Bladder microvascular endothelial cell (primary cell): ENCODE results near the gene GAGE12D. TPM values are rescaled to one million over a fixed set of nuclear protein-coding genes. Genes with fewer than 3 reads are reported as not detected.

ENCODE experiments used
- total RNA-seq: library from RNA; depleted of rRNA; stranded (reverse); fragments of >200 nt; gene quantifications from 2 replicates; pipeline ENCODE4 v1.2.3, GENCODE V29; 2014

The GAGE12D gene, protein sequence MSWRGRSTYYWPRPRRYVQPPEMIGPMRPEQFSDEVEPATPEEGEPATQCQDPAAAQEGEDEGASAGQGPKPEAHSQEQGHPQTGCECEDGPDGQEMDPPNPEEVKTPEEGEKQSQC
- total RNA-seq, result not detected in 2 replicates

DNA sequence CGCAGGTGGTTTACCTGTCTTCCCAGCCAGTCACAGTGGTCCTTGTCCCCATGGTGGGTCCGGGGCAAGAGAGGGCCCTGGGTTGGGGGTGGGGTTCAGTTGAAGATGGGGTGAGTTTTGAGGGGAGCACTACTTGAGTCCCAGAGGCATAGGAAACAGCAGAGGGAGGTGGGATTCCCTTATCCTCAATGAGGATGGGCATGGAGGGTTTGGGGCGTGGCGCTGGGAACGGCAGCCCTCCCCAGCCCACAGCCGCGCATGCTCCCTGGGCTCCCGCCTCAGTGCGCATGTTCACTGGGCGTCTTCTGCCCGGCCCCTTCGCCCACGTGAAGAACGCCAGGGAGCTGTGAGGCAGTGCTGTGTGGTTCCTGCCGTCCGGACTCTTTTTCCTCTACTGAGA is at the start of gene GAGE12D:
TSS of gene GAGE12D (plus strand) at position 301 of the 400 bp plus-strand sequence. CDS start 1,155 bp downstream, outside the sequence.

DNA sequence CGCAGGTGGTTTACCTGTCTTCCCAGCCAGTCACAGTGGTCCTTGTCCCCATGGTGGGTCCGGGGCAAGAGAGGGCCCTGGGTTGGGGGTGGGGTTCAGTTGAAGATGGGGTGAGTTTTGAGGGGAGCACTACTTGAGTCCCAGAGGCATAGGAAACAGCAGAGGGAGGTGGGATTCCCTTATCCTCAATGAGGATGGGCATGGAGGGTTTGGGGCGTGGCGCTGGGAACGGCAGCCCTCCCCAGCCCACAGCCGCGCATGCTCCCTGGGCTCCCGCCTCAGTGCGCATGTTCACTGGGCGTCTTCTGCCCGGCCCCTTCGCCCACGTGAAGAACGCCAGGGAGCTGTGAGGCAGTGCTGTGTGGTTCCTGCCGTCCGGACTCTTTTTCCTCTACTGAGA is 9.7 kb upstream of the GAGE12D start, which contains the start of gene GAGE12C:
TSS of gene GAGE12C (plus strand) at position 301 of the 400 bp plus-strand sequence. CDS start 1,155 bp downstream, outside the sequence.

DNA sequence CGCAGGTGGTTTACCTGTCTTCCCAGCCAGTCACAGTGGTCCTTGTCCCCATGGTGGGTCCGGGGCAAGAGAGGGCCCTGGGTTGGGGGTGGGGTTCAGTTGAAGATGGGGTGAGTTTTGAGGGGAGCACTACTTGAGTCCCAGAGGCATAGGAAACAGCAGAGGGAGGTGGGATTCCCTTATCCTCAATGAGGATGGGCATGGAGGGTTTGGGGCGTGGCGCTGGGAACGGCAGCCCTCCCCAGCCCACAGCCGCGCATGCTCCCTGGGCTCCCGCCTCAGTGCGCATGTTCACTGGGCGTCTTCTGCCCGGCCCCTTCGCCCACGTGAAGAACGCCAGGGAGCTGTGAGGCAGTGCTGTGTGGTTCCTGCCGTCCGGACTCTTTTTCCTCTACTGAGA is 9.5 kb downstream of the GAGE12D start, which contains the start of gene GAGE12E:
TSS of gene GAGE12E (plus strand) at position 301 of the 400 bp plus-strand sequence. CDS start 1,155 bp downstream, outside the sequence.

DNA sequence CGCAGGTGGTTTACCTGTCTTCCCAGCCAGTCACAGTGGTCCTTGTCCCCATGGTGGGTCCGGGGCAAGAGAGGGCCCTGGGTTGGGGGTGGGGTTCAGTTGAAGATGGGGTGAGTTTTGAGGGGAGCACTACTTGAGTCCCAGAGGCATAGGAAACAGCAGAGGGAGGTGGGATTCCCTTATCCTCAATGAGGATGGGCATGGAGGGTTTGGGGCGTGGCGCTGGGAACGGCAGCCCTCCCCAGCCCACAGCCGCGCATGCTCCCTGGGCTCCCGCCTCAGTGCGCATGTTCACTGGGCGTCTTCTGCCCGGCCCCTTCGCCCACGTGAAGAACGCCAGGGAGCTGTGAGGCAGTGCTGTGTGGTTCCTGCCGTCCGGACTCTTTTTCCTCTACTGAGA is 19.0 kb downstream of the GAGE12D start, which contains the start of gene GAGE12F:
TSS of gene GAGE12F (plus strand) at position 301 of the 400 bp plus-strand sequence. CDS start 1,155 bp downstream, outside the sequence.

DNA sequence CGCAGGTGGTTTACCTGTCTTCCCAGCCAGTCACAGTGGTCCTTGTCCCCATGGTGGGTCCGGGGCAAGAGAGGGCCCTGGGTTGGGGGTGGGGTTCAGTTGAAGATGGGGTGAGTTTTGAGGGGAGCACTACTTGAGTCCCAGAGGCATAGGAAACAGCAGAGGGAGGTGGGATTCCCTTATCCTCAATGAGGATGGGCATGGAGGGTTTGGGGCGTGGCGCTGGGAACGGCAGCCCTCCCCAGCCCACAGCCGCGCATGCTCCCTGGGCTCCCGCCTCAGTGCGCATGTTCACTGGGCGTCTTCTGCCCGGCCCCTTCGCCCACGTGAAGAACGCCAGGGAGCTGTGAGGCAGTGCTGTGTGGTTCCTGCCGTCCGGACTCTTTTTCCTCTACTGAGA is 28.6 kb downstream of the GAGE12D start, which contains the start of gene GAGE12G:
TSS of gene GAGE12G (plus strand) at position 301 of the 400 bp plus-strand sequence. CDS start 1,155 bp downstream, outside the sequence.

DNA sequence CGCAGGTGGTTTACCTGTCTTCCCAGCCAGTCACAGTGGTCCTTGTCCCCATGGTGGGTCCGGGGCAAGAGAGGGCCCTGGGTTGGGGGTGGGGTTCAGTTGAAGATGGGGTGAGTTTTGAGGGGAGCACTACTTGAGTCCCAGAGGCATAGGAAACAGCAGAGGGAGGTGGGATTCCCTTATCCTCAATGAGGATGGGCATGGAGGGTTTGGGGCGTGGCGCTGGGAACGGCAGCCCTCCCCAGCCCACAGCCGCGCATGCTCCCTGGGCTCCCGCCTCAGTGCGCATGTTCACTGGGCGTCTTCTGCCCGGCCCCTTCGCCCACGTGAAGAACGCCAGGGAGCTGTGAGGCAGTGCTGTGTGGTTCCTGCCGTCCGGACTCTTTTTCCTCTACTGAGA is 38.1 kb downstream of the GAGE12D start, which contains the start of gene GAGE12H:
TSS of gene GAGE12H (plus strand) at position 301 of the 400 bp plus-strand sequence. CDS start 1,155 bp downstream, outside the sequence.

DNA sequence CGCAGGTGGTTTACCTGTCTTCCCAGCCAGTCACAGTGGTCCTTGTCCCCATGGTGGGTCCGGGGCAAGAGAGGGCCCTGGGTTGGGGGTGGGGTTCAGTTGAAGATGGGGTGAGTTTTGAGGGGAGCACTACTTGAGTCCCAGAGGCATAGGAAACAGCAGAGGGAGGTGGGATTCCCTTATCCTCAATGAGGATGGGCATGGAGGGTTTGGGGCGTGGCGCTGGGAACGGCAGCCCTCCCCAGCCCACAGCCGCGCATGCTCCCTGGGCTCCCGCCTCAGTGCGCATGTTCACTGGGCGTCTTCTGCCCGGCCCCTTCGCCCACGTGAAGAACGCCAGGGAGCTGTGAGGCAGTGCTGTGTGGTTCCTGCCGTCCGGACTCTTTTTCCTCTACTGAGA is 47.7 kb downstream of the GAGE12D start, which contains the start of gene GAGE2A:
TSS of gene GAGE2A (plus strand) at position 301 of the 400 bp plus-strand sequence. CDS start 1,155 bp downstream, outside the sequence.

Other genes with a start within 250 kb of the GAGE12D start
- gene GAGE10, start 238.1 kb upstream of the GAGE12D start, total RNA-seq, result not detected in 2 replicates
- not detected in 2 replicates for gene GAGE12J, start 219.7 kb upstream of the GAGE12D start, total RNA-seq
- not detected in 2 replicates for gene GAGE13, start 210.2 kb upstream of the GAGE12D start, total RNA-seq
- gene GAGE12C, start 9.6 kb upstream of the GAGE12D start, total RNA-seq, result not detected in 2 replicates
- not detected in 2 replicates for gene GAGE12E, start 9.6 kb downstream of the GAGE12D start, total RNA-seq
- not detected in 2 replicates for gene GAGE12F, start 19.1 kb downstream of the GAGE12D start, total RNA-seq
- gene GAGE12G, start 28.7 kb downstream of the GAGE12D start, total RNA-seq, result not detected in 2 replicates
- not detected in 2 replicates for gene GAGE12H, start 38.2 kb downstream of the GAGE12D start, total RNA-seq
- gene GAGE2A, start 47.8 kb downstream of the GAGE12D start, total RNA-seq, result not detected in 2 replicates
- gene GAGE1, start 57.3 kb downstream of the GAGE12D start, total RNA-seq, result not detected in 2 replicates
- gene PAGE1, start 154.3 kb downstream of the GAGE12D start, total RNA-seq, result not detected in 2 replicates